Measurements from ENCODE around the gene DUOX1. TPM values are rescaled to one million over a fixed set of nuclear protein-coding genes. Genes with fewer than 3 reads are reported as not detected.

Gene DUOX1
- total RNA-seq, 1 donor from 2014 or later = not detected

- DNase-seq (ENCODE audit: low read depth in 2 of 2) = peak in 1 of 2 donors; percentile 61
Measured at GRCh38 chr15:45187894-45188830, 58.4 kb downstream of the DUOX1 start, which contains the start of gene SHF. SHF (minus strand) TSS chr15:45187966; CDS start chr15:45187951, 15 bp downstream.

- DNase-seq (ENCODE audit: low read depth in 2 of 2) = no peak
Measured at GRCh38 chr15:45197512-45197911, 67.7 kb downstream of the DUOX1 start.

GRCh38 chr15:45198337-45199135, 68.7 kb downstream of the DUOX1 start:
- peak; percentile 98 for DNase-seq (ENCODE audit: low read depth in 2 of 2)

- peak in 1 of 2 donors; percentile 20 for DNase-seq (ENCODE audit: low read depth in 2 of 2)
Measured at GRCh38 chr15:45199136-45199810, 69.5 kb downstream of the DUOX1 start.

GRCh38 chr15:45200001-45200798, 70.4 kb downstream of the DUOX1 start:
- DNase-seq (ENCODE audit: low read depth in 2 of 2) = peak; percentile 93 to 95

GRCh38 chr15:45200799-45201556, 71.2 kb downstream of the DUOX1 start:
- DNase-seq (ENCODE audit: low read depth in 2 of 2) = peak; percentile 52 to 73

GRCh38 chr15:45201557-45201859, 71.7 kb downstream of the DUOX1 start:
- DNase-seq (ENCODE audit: low read depth in 2 of 2) = no peak

GRCh38 chr15:45201869-45202268, 72.1 kb downstream of the DUOX1 start:
- no peak for DNase-seq (ENCODE audit: low read depth in 2 of 2)

- DNase-seq (ENCODE audit: low read depth in 2 of 2) = peak in 1 of 2 donors; percentile 65
Measured at GRCh38 chr15:45203182-45203581, 73.4 kb downstream of the DUOX1 start.

- DNase-seq (ENCODE audit: low read depth in 2 of 2) = peak; percentile 25 to 60
Measured at GRCh38 chr15:45205192-45205591, 75.4 kb downstream of the DUOX1 start.

GRCh38 chr15:45212493-45212892, 82.7 kb downstream of the DUOX1 start:
- no peak for DNase-seq (ENCODE audit: low read depth in 2 of 2)

Other genes with a start within 250 kb of the DUOX1 start
- not detected in 2 replicates for gene TERB2, start 173.3 kb upstream of the DUOX1 start, total RNA-seq
- 2.5 and 5.0 TPM in 2 replicates for gene SORD, start 106.8 kb upstream of the DUOX1 start, total RNA-seq
- gene DUOX2, start 15.8 kb upstream of the DUOX1 start, total RNA-seq = not detected in 2 replicates
- not detected in 2 replicates for gene DUOXA2, start 15.7 kb upstream of the DUOX1 start, total RNA-seq
- not detected in 2 replicates for gene DUOXA1, start 115 bp upstream of the DUOX1 start, total RNA-seq
- 3.1 and 5.1 TPM in 2 replicates for gene SHF, start 58.0 kb downstream of the DUOX1 start, total RNA-seq
- gene SLC28A2, start 122.2 kb downstream of the DUOX1 start, total RNA-seq = not detected in 2 replicates
- 0.26 and 0.38 TPM in 2 replicates for gene GATM, start 248.6 kb downstream of the DUOX1 start, total RNA-seq

All from dermis microvascular lymphatic vessel endothelial cell (primary cell).